Measurements from ENCODE around the gene RPH3AL. TPM values are rescaled to one million over a fixed set of nuclear protein-coding genes. Genes with fewer than 3 reads are reported as not detected.

The RPH3AL gene
- polyA plus RNA-seq, 1 donor from 2014 or later = 0.87 TPM

DNA sequence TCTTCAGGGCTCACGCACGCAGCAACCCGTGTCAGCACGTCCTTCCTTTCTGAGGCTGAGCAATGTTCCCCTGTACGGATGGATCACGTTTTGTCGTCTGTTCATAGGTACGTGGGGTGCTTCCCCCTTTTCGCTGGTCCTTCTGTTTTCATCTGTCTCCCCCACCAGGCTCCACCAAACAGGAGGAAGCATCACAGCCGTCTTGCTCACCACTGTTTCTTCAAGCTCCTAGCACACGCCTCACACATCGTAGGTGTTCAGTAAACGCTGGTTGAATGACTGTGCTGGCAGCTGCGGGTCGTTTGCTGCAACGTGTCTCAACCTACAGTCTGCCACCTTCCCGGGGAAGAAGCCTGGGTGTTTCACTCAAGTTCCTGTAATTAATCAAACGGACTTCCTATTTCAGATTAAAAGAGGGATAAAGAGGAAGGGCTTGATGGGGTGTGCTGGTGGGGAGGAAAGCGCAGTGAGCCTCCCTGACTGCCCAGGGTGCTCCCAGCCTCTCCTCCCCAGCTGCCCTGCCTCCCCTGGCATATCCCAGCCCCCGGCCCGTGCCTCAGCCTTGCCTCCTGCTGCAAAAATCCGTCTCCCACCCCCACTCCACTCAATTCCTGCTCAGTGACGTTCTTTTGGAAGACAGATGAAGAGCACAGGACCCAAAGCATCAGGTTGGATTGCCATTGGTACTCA is 94.4 kb downstream of the RPH3AL start:
- Histone ChIP-seq H2AFZ (ENCODE audit: low read depth, low read length) (no peak overlapping the region), H3K27me3 (ENCODE audit: insufficient read depth, low read depth, low read length) (no peaks in the 10 kb centered on the region), H3F3A (ENCODE audit: insufficient read depth, low read length, poor library complexity, severe bottlenecking) (no peaks in the 10 kb centered on the region)

GRCh38 chr17:253091-253846 is 99.3 kb downstream of the RPH3AL start:
- H3K27ac ChIP-seq (ENCODE audit: low read length) = no peak overlapping the region
- H2AFZ ChIP-seq (ENCODE audit: low read depth, low read length) = no peak overlapping the region
- no peaks in the 10 kb centered on the region for H4K20me1 ChIP-seq (ENCODE audit: insufficient read depth)
- H3K4me3 ChIP-seq (ENCODE audit: low read length) = no peak overlapping the region
- H3K27me3 ChIP-seq (ENCODE audit: insufficient read depth, low read depth, low read length) = no peaks in the 10 kb centered on the region
- no peak overlapping the region for H3K4me2 ChIP-seq (ENCODE audit: low read length)
- no peaks in the 10 kb centered on the region for H3K79me2 ChIP-seq (replicated peaks; ENCODE audit: insufficient read depth, low read length)
- no peaks in the 10 kb centered on the region for H3K9me2 ChIP-seq (ENCODE audit: insufficient read depth, low read length)
- no peak overlapping the region for H3K9ac ChIP-seq (ENCODE audit: low read length)
- TF ChIP-seq TAF1 (IDR thresholded peaks at IDR 0.05; ENCODE audit: low read depth) = no peak
- no peak for TF ChIP-seq EZH2 (IDR thresholded peaks at IDR 0.05; ENCODE audit: borderline replicate concordance, insufficient read depth, low read length, poor library complexity, severe bottlenecking)
- no peak for TF ChIP-seq EP300 (conservative IDR thresholded peaks at IDR 0.05; ENCODE audit: poor library complexity, severe bottlenecking)
- no peak for TF ChIP-seq REST (IDR thresholded peaks at IDR 0.05; ENCODE audit: borderline replicate concordance)
- TF ChIP-seq SMC3 (conservative IDR thresholded peaks at IDR 0.05; ENCODE audit: poor library complexity) = no peak
- no peak for TF ChIP-seq MXI1 (conservative IDR thresholded peaks at IDR 0.05; ENCODE audit: poor library complexity, severe bottlenecking)
- TF ChIP-seq POLR2AphosphoS5 (IDR thresholded peaks at IDR 0.05) = no peak
- TF ChIP-seq, protein P1, sequence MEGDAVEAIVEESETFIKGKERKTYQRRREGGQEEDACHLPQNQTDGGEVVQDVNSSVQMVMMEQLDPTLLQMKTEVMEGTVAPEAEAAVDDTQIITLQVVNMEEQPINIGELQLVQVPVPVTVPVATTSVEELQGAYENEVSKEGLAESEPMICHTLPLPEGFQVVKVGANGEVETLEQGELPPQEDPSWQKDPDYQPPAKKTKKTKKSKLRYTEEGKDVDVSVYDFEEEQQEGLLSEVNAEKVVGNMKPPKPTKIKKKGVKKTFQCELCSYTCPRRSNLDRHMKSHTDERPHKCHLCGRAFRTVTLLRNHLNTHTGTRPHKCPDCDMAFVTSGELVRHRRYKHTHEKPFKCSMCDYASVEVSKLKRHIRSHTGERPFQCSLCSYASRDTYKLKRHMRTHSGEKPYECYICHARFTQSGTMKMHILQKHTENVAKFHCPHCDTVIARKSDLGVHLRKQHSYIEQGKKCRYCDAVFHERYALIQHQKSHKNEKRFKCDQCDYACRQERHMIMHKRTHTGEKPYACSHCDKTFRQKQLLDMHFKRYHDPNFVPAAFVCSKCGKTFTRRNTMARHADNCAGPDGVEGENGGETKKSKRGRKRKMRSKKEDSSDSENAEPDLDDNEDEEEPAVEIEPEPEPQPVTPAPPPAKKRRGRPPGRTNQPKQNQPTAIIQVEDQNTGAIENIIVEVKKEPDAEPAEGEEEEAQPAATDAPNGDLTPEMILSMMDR (IDR thresholded peaks at IDR 0.05; ENCODE audit: poor library complexity, severe bottlenecking) = no peak
- no peak for TF ChIP-seq RAD21 (conservative IDR thresholded peaks at IDR 0.05)
- H3K36me3 ChIP-seq (ENCODE audit: insufficient read depth, low read length) = no peaks in the 10 kb centered on the region
- H3K9me3 ChIP-seq (ENCODE audit: low read length) = no peaks in the 10 kb centered on the region
- no peaks in the 10 kb centered on the region for H3F3A ChIP-seq (ENCODE audit: insufficient read depth, low read length, poor library complexity, severe bottlenecking)

More for the DNA sequence above, 94.4 kb downstream of the RPH3AL start:
- H3K9ac ChIP-seq (ENCODE audit: low read length) = no peak overlapping the region
- peaks cover 3% of the 10 kb centered on the region for H3K9me3 ChIP-seq (ENCODE audit: low read length)
- H3K79me2 ChIP-seq (replicated peaks; ENCODE audit: insufficient read depth, low read length) = no peaks in the 10 kb centered on the region
- H4K20me1 ChIP-seq (ENCODE audit: insufficient read depth) = no peaks in the 10 kb centered on the region
- no peak for TF ChIP-seq SMC3 (conservative IDR thresholded peaks at IDR 0.05; ENCODE audit: poor library complexity)
- TF ChIP-seq TAF1 (IDR thresholded peaks at IDR 0.05; ENCODE audit: low read depth) = no peak
- H3K27ac ChIP-seq (ENCODE audit: low read length) = no peak overlapping the region
- H3K36me3 ChIP-seq (ENCODE audit: insufficient read depth, low read length) = no peaks in the 10 kb centered on the region
- no peak overlapping the region for H3K4me3 ChIP-seq (ENCODE audit: low read length)
- no peak overlapping the region for H3K4me2 ChIP-seq (ENCODE audit: low read length)
- no peaks in the 10 kb centered on the region for H3K9me2 ChIP-seq (ENCODE audit: insufficient read depth, low read length)

Data from neural cell (in vitro differentiated cells).